GM19025 (cell line): ENCODE results near the gene RNF175.
A peak's percentile ranks its signal among the peaks of the same experiment; 100 is the strongest.

Experiments used
- ATAC-seq: cut with Tn5 transposase; IDR thresholded peaks from one replicate; pipeline ENCODE4 v1.9.1; 2021; ENCODE audit warnings: mild to moderate bottlenecking, low read depth, moderate library complexity; ENCODE audit not compliant: unreplicated experiment

The RNF175 gene

GRCh38 chr4:153785910-153786721 is 26.3 kb upstream of the RNF175 start:
- ATAC-seq: no peak

- ATAC-seq: no peak
These were observed 24.4 kb upstream of the RNF175 start for GRCh38 chr4:153784166-153784699.

- ATAC-seq: no peak
These were observed 22.8 kb upstream of the RNF175 start for GRCh38 chr4:153782581-153782980.

DNA sequence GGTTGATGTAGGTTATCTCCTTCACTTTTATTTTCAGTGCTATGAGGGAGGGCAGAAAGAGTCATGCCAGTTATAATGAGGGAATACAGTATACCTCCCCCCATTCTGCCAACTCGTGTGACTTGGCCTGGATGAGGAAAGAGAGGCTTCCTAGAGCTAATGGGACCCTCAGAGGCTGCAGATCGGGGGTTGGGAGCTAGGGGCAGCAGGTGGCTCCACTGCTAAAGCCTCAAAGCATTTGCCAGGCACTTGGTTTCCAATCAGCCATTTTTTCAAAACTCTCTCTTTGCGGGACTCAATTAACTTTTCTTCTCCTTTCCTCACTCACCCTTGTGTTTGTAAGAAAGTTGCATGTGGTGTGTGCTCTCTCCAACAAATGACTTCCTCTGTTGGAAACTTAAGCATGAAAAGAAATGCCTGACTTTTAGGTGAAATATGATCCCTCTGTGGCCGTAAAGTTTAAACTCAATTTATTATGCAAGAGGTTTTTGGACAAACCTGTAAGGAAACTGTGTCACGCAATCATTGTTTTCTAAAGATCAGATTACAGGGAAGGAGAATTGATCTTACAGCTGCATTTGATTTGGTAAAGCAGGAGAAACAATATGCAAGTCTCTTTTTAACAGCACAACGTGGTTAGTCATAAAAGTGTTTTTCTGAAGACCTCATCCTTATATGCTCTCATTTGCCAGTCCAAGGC is 22.0 kb upstream of the RNF175 start:
- ATAC-seq: no peak

DNA sequence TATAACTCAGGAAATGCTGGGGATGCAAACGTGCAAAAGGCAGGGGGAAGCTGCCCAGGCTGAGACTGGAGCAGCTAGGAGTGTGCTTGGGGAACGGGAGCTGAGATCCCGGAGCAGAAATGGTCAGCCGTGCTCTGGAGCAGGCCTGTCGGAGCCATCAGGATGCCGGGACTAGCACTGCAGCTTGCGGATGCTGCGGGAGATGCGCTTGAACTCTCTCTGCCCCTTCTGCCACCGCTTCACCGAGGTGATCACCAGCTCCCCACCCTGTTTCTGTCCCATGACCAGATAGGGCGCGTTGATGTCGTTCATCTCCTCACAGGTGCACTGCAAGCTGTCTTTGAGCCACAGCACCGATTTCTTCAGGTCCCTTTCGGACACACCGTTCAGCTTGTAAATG is 21.5 kb upstream of the RNF175 start:
- no peak for ATAC-seq

DNA sequence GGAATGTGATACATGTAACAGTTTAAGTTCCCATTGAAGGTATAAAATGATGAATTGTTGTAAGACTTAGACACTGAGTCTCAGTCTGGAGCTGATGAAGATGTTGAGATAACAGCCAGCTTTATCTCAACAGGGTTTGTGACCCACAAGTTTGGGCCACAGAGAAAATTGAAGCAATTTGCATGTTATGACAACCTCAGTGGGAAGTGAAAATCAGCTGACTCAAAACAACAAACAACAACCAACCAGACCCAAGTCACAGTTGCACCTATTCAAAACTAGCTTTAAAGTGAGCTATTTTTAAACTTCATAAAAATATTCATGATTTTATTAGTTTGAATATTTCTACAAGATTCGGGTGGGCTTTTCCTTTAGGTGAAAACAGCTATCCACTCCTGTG is 21.1 kb upstream of the RNF175 start:
- peak; percentile 68 for ATAC-seq

- no peak for ATAC-seq
These were observed 20.4 kb upstream of the RNF175 start for GRCh38 chr4:153780221-153780620.

DNA sequence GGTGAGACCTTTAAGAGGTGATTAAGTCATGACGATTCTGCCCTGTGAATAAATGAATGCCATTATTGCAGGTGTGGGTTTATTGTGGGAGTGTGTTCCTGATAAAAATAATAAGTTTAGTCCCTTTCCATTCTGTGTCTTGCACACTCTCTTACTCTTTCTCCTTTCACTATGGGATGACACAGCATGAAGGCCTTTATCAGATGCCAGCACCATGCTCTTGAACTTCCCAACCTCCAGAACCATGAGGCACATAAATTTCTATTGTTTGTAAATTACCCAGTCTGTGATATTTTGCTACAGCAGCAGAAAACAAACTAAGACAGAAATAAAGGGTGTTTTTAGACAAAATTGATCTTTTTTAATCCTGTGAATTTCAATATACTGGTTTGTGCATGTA is 18.6 kb upstream of the RNF175 start:
- no peak for ATAC-seq

DNA sequence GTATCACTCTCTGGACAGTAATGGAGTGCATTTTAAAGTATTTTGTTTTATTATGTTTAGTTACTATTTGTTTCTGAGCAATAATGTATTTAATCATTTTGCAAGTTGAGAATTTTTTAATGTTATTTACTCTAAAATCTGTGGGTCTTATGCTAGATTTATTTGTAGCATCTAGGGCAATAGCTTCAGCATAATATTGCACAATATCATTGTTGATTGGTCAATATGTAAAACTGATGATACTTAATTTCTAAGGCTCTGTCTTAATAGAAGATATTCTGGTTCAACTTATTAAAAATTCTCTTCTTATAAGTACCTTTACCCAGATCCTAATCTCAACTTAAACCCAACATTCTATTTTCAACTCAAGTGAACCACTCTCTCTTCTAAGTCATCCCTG is 17.6 kb upstream of the RNF175 start:
- no peak for ATAC-seq

GRCh38 chr4:153776601-153777000 is 16.8 kb upstream of the RNF175 start:
- ATAC-seq: no peak

- ATAC-seq: no peak
These were observed 13.4 kb upstream of the RNF175 start for GRCh38 chr4:153773236-153773690.

GRCh38 chr4:153771046-153771445 is 11.2 kb upstream of the RNF175 start:
- ATAC-seq: no peak

DNA sequence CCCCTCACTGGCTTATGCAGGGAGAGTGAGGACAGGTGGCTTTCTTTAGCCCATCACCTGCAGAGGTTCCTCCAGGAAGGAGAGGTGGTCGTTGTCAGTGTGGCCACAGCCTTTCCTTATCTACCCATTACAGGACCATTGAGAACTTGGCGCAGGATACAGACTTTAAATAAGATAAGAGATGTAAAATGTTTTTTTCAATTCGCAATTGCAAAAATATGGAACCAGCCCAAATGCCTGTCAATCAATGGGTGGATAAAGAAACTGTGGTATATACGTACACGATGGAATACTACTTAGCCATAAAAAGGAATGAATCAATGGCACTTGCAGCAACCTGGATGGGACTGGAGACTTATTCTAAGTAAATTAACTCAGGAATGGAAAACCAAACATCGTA is 6.9 kb upstream of the RNF175 start:
- no peak for ATAC-seq

- ATAC-seq: no peak
These were observed 6.1 kb upstream of the RNF175 start for GRCh38 chr4:153765894-153766293.

DNA sequence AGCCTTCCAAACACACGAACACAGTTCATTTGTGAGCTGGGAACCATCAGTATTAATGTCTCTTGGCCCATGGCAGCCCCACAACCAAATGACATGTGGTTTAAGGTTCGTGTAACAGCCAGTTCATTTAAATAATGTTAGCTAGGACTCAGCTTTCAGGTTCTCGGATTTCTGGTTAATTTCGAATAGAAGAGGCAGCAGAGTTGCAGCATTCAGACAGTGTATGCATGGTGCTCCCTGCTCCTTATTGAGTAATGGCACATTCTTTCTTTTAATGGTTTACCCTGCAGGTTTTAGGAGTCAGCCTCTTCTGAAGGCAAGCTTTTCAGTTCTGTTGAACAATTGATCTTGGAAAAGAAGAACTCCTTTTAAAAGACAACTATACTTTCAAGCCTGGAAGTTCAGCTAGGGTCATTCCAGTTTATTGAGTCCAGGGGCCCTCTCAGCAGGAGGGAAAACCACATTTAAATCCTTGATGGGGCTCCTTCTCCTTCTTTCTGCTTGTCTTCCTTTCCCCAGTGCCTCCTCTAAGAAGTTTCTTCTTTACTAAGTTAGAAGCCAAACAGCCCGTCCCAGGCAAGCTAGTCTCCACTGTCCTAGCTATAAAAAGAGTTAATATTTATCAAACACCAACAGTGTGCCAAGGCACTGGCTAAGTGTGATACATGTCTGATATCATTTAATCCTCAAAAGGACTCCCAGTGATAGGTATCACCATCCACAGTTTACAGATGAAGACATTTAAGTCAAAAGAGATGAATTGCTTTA is 5.0 kb upstream of the RNF175 start:
- no peak for ATAC-seq

- no peak for ATAC-seq
These were observed 3.6 kb upstream of the RNF175 start for GRCh38 chr4:153763404-153763803.

- ATAC-seq: no peak
These were observed 977 bp downstream of the RNF175 start for GRCh38 chr4:153758688-153759406.

DNA sequence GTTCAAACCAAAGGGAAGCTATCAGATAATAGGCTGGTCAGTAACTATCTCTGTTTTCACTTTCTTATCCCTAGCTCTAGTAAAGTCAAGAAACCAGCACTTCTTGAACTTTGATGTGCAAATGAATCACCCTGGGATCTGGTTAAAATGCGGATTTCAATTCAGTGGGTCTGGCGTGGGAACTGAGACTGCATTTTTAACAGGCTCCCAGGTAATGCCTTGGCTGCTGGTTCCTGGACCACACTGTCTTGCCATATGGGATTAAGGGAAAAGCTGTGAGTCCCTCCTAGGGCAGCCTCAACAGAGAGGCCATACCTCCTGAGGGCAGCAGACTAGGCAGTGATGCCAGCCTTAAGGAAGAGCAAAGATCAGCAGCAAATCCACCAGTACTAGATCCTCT is 1.7 kb downstream of the RNF175 start:
- ATAC-seq: no peak

DNA sequence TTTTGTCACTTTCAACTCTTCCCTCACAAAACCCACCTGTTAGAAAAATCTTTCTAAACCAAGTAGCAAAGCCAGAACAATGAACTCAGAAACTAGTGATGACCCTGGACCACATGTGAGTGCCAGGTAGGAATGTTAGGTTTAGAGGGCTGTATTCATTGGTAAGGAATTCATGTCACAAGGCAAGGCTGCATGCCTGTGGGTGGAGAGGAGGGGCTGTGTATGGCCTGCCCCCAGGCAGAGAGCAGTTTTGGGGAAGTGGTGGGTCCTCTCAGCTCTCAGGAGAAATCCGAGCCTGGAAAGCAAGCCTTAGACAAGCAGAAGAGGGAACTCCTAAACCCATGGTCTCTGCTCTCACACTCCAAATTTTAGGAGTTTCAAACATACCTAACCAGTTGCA is 2.4 kb downstream of the RNF175 start:
- ATAC-seq: no peak

DNA sequence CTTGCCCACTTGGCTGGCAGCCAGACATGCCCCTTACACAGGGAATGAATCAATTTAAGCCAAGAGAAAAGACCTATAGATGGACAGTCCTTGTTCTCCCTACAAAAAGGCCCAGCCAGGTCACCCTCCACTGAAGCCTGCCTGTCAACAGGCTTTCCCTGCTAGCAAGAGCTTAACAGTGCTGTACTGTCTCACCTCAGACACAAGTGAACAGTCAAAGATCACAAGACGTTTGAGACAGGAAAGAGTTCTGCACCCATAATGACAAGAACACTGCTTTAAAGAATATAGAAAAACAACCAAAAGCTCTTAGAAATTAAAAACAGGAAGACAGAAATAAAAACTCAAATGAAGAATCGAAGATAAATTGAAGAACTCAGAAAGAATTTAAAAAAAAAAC is 4.6 kb downstream of the RNF175 start:
- ATAC-seq: no peak
